ENCODE results near the gene MFSD2A.
"Not testable (repeated sequence)": the region's sequence is repeated elsewhere in the genome, so short reads cannot be mapped to it uniquely, and the experiment has no call there.

Gene MFSD2A

GRCh38 chr1:40003156-40004093, 48.5 kb downstream of the MFSD2A start:
- no peak for DNase-seq (ENCODE audit: low read depth in 2 of 2)

DNA sequence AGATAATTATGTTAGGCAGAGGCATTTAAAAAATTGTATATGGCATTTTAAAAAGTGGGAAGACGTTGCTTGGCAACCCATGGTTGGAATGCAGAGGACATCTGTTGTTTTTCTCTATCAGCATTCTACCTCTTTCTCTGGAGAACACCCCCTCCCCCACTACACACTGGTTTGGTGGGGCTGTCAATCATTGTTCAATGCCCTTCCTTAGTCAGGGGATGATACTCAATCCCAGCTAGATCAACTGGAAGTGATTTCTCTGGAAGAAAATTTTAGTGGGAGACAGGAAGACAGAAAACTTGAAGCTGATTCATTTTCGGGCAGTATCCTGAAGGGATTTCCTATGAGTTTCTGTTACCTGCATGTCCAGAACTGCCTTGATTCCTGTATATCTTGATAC, 49.9 kb downstream of the MFSD2A start:
- DNase-seq (ENCODE audit: low read depth in 2 of 2), result no peak

DNA sequence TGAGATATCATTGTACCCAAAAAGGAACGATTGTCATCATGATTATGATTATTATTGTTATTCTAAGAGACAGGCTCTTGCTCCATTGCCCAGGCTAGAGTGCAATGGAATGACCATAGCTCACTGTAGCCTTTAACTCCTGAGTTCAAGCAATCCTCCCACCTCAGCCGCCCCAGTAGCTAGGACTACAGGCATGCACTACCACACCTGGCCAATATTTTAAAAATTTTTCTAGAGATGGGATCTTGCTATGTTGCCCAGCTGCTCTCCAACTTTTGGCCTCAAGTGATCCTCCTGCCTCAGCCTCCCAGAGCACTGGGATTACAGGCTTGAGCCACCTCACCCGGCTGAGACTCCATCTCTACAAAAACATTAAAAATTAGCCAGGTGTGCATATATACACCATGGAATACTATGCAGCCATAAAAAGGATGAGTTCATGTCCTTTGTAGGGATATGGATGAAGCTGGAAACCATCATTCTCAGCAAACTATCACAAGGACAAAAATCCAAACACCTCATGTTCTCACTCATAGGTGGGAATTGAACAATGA, 52.6 kb downstream of the MFSD2A start:
- not testable (repeated sequence) for DNase-seq (ENCODE audit: low read depth in 2 of 2)

- DNase-seq (ENCODE audit: low read depth in 2 of 2), result no peak
Measured at GRCh38 chr1:40011198-40011597, 56.3 kb downstream of the MFSD2A start.

DNA sequence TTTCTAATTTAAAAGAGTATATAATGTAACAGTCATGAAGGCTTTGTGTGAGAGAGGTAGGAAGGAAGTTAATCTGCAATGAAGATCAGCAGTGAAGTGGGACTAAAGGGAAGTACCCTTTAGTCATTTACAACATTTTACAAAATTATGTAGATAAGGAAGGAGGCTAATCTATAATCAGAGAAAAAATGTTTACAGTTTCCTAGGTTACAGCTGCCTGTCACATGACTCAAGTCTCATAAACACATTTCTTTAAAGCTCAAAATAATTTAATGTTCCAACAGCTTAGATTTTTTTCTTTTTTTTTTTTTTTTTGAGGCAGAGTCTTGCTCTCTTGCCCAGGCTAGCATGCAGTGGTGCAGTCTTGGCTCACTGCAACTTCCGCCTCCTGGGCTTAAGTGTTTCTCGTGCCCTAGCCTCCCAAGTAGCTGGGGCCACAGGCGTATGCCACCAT, 59.3 kb downstream of the MFSD2A start:
- DNase-seq (ENCODE audit: low read depth in 2 of 2), result no peak

DNA sequence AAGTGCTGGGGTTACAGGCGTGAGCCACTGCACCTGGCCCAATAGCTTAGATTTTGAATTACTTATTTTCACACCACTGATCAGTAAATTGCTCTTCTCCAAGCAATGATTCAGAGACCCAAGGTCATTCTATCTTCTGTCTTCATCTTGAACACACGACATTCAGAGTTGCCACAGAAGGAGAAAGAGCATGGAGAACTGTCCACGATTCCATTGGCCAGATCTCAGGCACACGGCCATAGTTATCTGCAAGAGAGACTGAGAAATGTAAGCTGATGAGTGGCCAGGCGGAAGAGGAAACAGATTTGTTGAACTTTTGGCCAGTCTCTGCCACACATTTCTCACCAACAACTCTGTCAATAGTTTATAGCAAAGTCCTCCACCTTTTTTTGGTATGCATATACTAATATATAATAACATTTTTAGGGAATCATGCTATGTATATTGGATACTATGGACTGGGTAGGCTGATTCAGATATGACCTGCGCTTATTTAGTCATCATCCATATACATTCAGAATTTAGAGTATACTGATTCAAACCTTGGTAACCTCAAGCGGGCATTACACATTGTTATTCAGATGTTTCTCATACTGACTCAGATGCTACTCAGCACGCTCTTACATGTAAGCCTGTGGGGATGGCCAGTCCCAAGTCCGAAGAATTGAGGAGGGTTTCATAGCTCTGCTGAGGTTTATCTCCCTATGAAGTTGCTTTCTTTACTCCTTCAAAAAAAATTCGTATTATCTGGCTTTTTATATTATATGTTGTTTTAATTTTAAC, 60.1 kb downstream of the MFSD2A start:
- no peak for DNase-seq (ENCODE audit: low read depth in 2 of 2)

DNA sequence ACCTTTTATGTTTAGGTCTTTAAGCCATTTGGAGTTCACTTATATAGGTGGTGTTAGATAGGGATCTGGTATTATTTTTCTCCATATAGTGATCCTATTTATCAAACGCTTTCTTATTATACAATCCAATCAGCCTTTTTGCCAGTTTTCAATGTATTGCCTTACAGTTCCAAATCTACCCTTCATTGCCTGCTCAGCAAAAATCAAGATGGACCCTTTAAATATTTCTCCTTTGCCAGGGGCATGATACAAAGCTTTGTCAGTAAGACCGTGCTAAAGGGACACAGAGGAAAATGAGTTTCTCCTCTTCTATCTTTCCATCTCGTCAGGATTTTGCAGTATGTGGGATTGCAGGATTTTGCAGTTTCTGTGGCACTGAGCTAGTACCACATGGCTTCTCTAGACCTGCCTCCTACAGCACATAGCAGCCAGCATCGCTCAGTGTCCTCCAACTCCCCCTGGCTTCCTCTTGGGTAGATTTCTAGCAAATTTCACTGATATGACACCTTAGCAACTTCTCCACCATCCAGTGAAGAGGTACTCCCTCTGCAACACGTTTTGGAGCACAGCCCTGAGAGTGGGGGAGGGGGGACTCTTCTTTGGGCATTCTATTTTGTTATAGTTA, 63.1 kb downstream of the MFSD2A start:
- no peak for DNase-seq (ENCODE audit: low read depth in 2 of 2)
